Adrenal gland (tissue), 12 donors: Measurements from ENCODE around the gene C11orf68. TPM values are rescaled to one million over a fixed set of nuclear protein-coding genes. Genes with fewer than 3 reads are reported as not detected.
A peak's percentile ranks its signal among the peaks of the same experiment; 100 is the strongest.

Experiments
- DNase-seq, 7 donors: peaks; one replicate each; pipeline ENCODE4 v3.0.0-alpha.2; 2019 to 2020
- H3K27ac ChIP-seq, 5 donors: fragments of 200-600 bp; sonication (generic) in 4 of 5; 1 replicate in 3 of 5; 2 replicates in 2 of 5; pipeline versions ENCODE4 v1.5.1 to v1.8.0; 2016 to 2020; ENCODE audit warnings: mild to moderate bottlenecking in 1 of 5
- H3K27me3 ChIP-seq: fragments of 200-600 bp; 2 replicates; pipeline ENCODE4 v1.8.0; 2021
- H3K36me3 ChIP-seq, 2 donors: fragments of 200-600 bp; replicated peaks in 1 of 2; 1 replicate in 1 of 2; 2 replicates in 1 of 2; pipeline versions ENCODE4 v1.5.1 to v1.8.0; 2018 to 2022
- H3K4me1 ChIP-seq, 2 donors: fragments of 200-600 bp; replicated peaks in 1 of 2; 1 replicate in 1 of 2; 2 replicates in 1 of 2; pipeline versions ENCODE4 v1.5.1 to v1.8.0; 2018 to 2021
- H3K4me3 ChIP-seq, 4 donors: fragments of 200-600 bp; sonication (generic) in 3 of 4; one replicate each; pipeline ENCODE4 v1.5.1; 2016 to 2018
- H3K9me3 ChIP-seq, 3 donors: fragments of 200-600 bp; sonication (generic) in 1 of 3; replicated peaks in 1 of 3; 1 replicate in 2 of 3; 2 replicates in 1 of 3; pipeline versions ENCODE4 v1.5.1 to v1.8.0; 2016 to 2021
- POLR2A ChIP-seq, 2 donors: fragments of 450-650 bp; IDR thresholded peaks; one replicate each; pipeline ENCODE4 v1.6.1; 2017; ENCODE audit warnings: antibody characterized with exemption in 2 of 2, mild to moderate bottlenecking in 2 of 2, moderate library complexity in 1 of 2
- WGBS, 4 donors: extraction: QIAGEN DNeasy Blood & Tissue Kit in 2 of 4; methylation state at CpG; one replicate each; pipeline versions ENCODE4 v1.1.5 to v1.1.7; 2013 to 2017; 5-methylcytosine and 5-hydroxymethylcytosine counted together
- intact Hi-C, 2 donors: fragments of 100-400 bp; cut with DNase I; formaldehyde crosslinking; loops; one replicate each; pipeline versions ENCODE4 v1.14.1 to v1.15.0; 2022 to 2023
- polyA plus RNA-seq, 3 donors: library from polyadenylated mRNA; stranded (reverse); fragments of 200-250 nt in 2 of 3; fragments of 350-450 nt in 1 of 3; fragmentation: Illumina TruSeq in 1 of 3; extraction: RNeasy Lipid Tissue Mini Kit (QIAGEN cat#74804) in 1 of 3; gene quantifications; one replicate each; pipeline ENCODE4 v1.2.3, GENCODE V29; 2013 to 2014
- total RNA-seq, 9 donors: library from RNA; depleted of rRNA in 4 of 9; stranded (reverse); fragments of >200 nt in 4 of 9; fragments of 120-200 nt in 1 of 9; fragmentation: NEBNext Ultra II Directional in 1 of 9; extraction: Animal tissue kit (Norgen Biotek cat#: 25700) in 1 of 9; gene quantifications; one replicate each; pipeline versions ENCODE4 v1.1.0 to v1.2.4, GENCODE V29; 2013 to 2023
- TF ChIP-seq, protein P1 (sequence below), 6 experiments: fragments of 450-650 bp in 4 of 6; fragments of 200-600 bp in 2 of 6; sonication (generic) in 1 of 6; IDR thresholded peaks; 1 replicate in 5 of 6; 2 replicates in 1 of 6; pipeline versions ENCODE4 v1.5.1 to v1.8.0; 2016 to 2021; ENCODE audit warnings: antibody characterized with exemption in 6 of 6, mild to moderate bottlenecking in 2 of 6, moderate library complexity in 1 of 6
- donor health status: healthy with polysubstance abuse.
- donor health status: Bipolar disorder and iron deficiency.
- donor health status: DM: yes; HTN: yes; CAD: no.
- donor health status: DM: no; HTN: no; CAD: no.
- donor health status: DM: no; HTN: no; CAD: no.
- donor health status: DM: yes; HTN: yes; CAD: no.

Gene C11orf68
- total and polyA plus RNA-seq, 12 donors = 11.5 to 51.9 (median 26.9) TPM

DNA sequence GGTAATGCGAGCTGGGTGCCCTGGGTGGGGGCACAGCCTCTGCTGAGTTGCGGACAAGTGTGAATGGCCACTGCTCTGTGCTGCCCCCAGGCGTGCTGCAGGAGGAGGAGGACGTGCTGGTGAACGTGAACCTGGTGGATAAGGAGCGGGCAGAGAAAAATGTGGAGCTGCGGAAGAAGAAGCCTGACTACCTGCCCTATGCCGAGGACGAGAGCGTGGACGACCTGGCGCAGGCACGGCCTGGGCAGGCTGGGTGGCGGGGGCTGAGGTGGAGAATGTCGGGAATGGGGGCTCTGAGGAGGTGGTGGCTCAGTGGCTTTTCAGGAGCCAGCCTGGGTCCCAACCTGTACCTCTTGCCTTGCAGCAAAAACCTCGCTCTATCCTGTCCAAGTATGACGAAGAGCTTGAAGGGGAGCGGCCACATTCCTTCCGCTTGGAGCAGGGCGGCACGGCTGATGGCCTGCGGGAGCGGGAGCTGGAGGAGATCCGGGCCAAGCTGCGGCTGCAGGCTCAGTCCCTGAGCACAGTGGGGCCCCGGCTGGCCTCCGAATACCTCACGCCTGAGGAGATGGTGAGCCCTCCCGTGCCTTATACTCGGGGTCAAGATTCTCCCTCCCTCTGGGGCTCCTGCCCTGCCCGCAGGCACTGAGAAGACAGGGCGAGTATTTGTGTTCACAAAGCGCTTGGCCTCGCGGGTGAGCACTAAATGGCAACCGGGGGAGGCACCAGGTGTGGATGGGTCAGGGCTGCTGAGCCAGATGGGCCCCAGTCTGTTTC lies 47.3 kb upstream of the C11orf68 start:
- WGBS, 4 donors = 87 to 92% (median 90%) methylated on average over 22 to 36 of the region's 36 CpGs
- H3K27ac ChIP-seq = no peak overlapping the region
- DNase-seq = no peak
- H3K27me3 ChIP-seq = no peaks in the 10 kb centered on the region
- TF ChIP-seq, protein P1, sequence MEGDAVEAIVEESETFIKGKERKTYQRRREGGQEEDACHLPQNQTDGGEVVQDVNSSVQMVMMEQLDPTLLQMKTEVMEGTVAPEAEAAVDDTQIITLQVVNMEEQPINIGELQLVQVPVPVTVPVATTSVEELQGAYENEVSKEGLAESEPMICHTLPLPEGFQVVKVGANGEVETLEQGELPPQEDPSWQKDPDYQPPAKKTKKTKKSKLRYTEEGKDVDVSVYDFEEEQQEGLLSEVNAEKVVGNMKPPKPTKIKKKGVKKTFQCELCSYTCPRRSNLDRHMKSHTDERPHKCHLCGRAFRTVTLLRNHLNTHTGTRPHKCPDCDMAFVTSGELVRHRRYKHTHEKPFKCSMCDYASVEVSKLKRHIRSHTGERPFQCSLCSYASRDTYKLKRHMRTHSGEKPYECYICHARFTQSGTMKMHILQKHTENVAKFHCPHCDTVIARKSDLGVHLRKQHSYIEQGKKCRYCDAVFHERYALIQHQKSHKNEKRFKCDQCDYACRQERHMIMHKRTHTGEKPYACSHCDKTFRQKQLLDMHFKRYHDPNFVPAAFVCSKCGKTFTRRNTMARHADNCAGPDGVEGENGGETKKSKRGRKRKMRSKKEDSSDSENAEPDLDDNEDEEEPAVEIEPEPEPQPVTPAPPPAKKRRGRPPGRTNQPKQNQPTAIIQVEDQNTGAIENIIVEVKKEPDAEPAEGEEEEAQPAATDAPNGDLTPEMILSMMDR (IDR thresholded peaks at IDR 0.05) = no peak
- TF ChIP-seq POLR2A (IDR thresholded peaks at IDR 0.05) = no peak
- no peak overlapping the region for H3K4me3 ChIP-seq
- H3K4me1 ChIP-seq = peaks cover 12 to 21% of the 10 kb centered on the region in 2 donors
- intact Hi-C loops = no loop called here
- H3K9me3 ChIP-seq = no peaks in the 10 kb centered on the region
- peaks cover 0 to 61% of the 10 kb centered on the region in 2 donors for H3K36me3 ChIP-seq

DNA sequence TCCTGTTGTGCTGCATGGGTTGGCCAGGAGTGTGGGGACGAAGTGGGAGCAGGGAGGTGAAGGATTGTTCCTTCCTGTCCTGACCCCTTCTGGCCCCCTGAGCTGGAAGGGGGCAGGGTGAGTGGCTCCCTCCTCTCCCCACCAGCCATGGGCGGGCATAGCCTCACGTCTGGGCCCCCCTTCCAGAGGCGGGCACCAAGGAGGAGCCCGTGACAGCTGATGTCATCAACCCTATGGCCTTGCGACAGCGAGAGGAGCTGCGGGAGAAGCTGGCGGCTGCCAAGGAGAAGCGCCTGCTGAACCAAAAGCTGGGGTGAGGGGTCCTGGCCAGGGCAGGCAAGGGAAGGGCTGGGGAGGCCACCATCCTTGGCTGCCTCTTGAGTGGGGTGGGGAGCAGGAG lies 46.0 kb upstream of the C11orf68 start:
- no peak overlapping the region for H3K4me3 ChIP-seq
- TF ChIP-seq, protein P1 (IDR thresholded peaks at IDR 0.05) = no peak
- TF ChIP-seq POLR2A (IDR thresholded peaks at IDR 0.05) = no peak
- H3K36me3 ChIP-seq = peaks cover 0 to 61% of the 10 kb centered on the region in 2 donors
- no peaks in the 10 kb centered on the region for H3K27me3 ChIP-seq
- peaks cover 16 to 21% of the 10 kb centered on the region in 2 donors for H3K4me1 ChIP-seq
- intact Hi-C loops = loop anchor here (5.0 kb wide), 2 partner anchors 78 to 83 kb away; partner anchors contain the start of gene FIBP (in 1 of the 2)
- WGBS, 4 donors = 60 to 84% (median 79%) methylated on average over 7 to 10 of the region's 10 CpGs
- no peak for DNase-seq
- H3K9me3 ChIP-seq = no peaks in the 10 kb centered on the region
- no peak overlapping the region for H3K27ac ChIP-seq

DNA sequence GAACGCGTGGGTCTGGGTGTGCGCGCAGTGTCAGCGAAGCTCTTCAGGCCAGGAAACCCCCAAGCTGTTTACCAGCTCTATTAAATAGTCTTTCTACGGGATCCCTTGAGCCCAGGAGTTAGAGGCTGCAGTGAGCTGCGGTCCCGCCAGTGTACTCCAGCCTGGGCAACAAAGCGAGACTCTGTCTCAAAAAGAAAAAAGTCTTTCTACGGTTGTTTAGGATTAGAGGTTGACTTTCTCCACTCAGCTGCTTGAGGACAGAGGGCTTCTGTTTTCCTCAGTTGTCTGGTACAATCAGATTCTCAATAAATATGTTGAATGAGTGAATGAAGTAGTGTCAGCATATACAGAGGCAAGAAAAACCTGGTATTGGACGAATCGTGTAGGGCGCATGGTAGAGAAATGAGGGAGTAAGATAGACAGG lies 43.3 kb upstream of the C11orf68 start:
- TF ChIP-seq, protein P1 (IDR thresholded peaks at IDR 0.05) = no peak
- no peak for TF ChIP-seq POLR2A (IDR thresholded peaks at IDR 0.05)
- intact Hi-C loops = loop anchor here (5.0 kb wide), 2 partner anchors 75 to 80 kb away; partner anchors contain the start of gene FIBP (in 1 of the 2)
- H3K27ac ChIP-seq = peak overlapping the region in 3 of 5 donors; percentile 81 to 88 (median 84)

DNA sequence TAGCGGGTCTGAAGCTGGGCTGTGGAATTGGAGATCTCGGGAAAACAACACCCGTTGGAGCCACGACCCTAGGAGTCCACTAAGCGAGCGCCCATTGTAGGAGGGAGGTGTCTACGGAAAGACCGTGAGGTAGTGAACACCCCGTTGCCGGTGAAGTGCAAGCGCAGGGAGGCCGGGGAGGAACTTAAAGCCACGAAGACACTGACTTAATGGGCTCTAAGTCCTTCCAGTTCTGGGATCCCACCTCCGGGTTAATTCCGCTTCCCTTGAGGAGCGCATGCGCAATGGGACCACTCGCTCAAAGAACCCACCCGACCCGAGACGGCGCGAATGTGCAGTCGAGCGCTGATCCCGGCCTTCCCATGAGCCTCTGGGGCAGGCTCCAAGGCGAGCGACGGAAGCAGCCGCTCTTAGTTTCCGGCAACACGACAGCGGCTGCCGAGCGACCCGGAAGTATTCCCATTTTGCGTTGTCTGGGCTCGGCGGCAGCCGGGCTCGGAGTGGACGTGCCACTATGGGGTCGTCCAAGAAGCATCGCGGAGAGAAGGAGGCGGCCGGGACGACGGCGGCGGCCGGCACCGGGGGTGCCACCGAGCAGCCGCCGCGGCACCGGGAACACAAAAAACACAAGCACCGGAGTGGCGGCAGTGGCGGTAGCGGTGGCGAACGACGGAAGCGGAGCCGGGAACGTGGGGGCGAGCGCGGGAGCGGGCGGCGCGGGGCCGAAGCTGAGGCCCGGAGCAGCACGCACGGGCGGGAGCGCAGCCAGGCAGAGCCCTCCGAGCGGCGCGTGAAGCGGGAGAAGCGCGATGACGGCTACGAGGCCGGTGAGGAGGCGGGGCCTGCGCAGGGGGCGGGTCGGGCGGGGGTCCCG lies 42.6 kb upstream of the C11orf68 start, which contains the start of gene SART1:
SART1 (plus strand) TSS at position 468 of the 874 bp plus-strand sequence; CDS start at position 515, 47 bp downstream.
- intact Hi-C loops = loop anchor here (5.0 kb wide), 2 partner anchors 74 to 79 kb away; partner anchors contain the start of gene FIBP (in 1 of the 2)
- WGBS, 4 donors = 0 to 1% (median 0%) methylated on average over 38 to 97 of the region's 97 CpGs

More for the DNA sequence above, 43.3 kb upstream of the C11orf68 start:
- 3 to 7% (median 5%) methylated on average over 8 to 13 of the region's 13 CpGs for WGBS, 4 donors
- Histone ChIP-seq H3K36me3 (peaks cover 0 to 33% of the 10 kb centered on the region in 2 donors), H3K9me3 (no peaks in the 10 kb centered on the region), H3K4me3 (peak overlapping the region in 2 of 4 donors; percentile 95 to 100), H3K4me1 (peaks cover 16 to 21% of the 10 kb centered on the region in 2 donors), H3K27me3 (no peaks in the 10 kb centered on the region)
- no peak for DNase-seq

More for the DNA sequence above, 42.6 kb upstream of the C11orf68 start, which contains the start of gene SART1:
- Histone ChIP-seq H3K27ac (peak within 1 kb of the TSS; percentile 57 to 88 (median 82)), H3K4me1 (peaks cover 16 to 21% of the 10 kb centered on the region in 2 donors), H3K36me3 (peaks cover 0 to 27% of the 10 kb centered on the region in 2 donors), H3K27me3 (no peaks in the 10 kb centered on the region), H3K9me3 (no peaks in the 10 kb centered on the region), H3K4me3 (peak within 1 kb of the TSS; percentile 91 to 100 (median 93))
- peak; percentile 95 to 99 (median 97) for DNase-seq
- TF ChIP-seq, protein P1 (IDR thresholded peaks at IDR 0.05) = peak in 1 of 6 experiments; percentile 11
- peak; percentile 54 to 68 for TF ChIP-seq POLR2A (IDR thresholded peaks at IDR 0.05)
